HG02759 (cell line): ENCODE measurements around the gene TRANK1.
A peak's percentile ranks its signal among the peaks of the same experiment; 100 is the strongest.

Source experiments
- ATAC-seq: cut with Tn5 transposase; IDR thresholded peaks from one replicate; pipeline ENCODE4 v1.9.1; 2021; ENCODE audit warnings: mild to moderate bottlenecking, moderate library complexity; ENCODE audit not compliant: unreplicated experiment

TRANK1 gene

GRCh38 chr3:36862076-36862755, 82.6 kb downstream of the TRANK1 start:
- no peak for ATAC-seq

- ATAC-seq, result no peak
Measured at GRCh38 chr3:36859494-36859893, 85.4 kb downstream of the TRANK1 start.

GRCh38 chr3:36852071-36852470, 92.8 kb downstream of the TRANK1 start:
- no peak for ATAC-seq

GRCh38 chr3:36850743-36851142, 94.1 kb downstream of the TRANK1 start:
- no peak for ATAC-seq

- ATAC-seq, result no peak
Measured at GRCh38 chr3:36846406-36846805, 98.4 kb downstream of the TRANK1 start.

GRCh38 chr3:36843065-36844051, 101.5 kb downstream of the TRANK1 start:
- peak; percentile 63 for ATAC-seq

- ATAC-seq, result no peak
Measured at GRCh38 chr3:36842275-36842674, 102.6 kb downstream of the TRANK1 start.

GRCh38 chr3:36840453-36840921, 104.4 kb downstream of the TRANK1 start:
- ATAC-seq, result no peak

- no peak for ATAC-seq
Measured at GRCh38 chr3:36837089-36837488, 107.8 kb downstream of the TRANK1 start.

- ATAC-seq, result no peak
Measured at GRCh38 chr3:36833160-36833814, 111.6 kb downstream of the TRANK1 start.

- ATAC-seq, result no peak
Measured at GRCh38 chr3:36832406-36832805, 112.4 kb downstream of the TRANK1 start.

GRCh38 chr3:36827133-36827532, 117.7 kb downstream of the TRANK1 start:
- ATAC-seq, result no peak

- no peak for ATAC-seq
Measured at GRCh38 chr3:36826240-36826639, 118.6 kb downstream of the TRANK1 start.

GRCh38 chr3:36824443-36824842, 120.4 kb downstream of the TRANK1 start:
- no peak for ATAC-seq

GRCh38 chr3:36823806-36824205, 121.0 kb downstream of the TRANK1 start:
- no peak for ATAC-seq

GRCh38 chr3:36820083-36820482, 124.8 kb downstream of the TRANK1 start:
- ATAC-seq, result no peak

- no peak for ATAC-seq
Measured at GRCh38 chr3:36817806-36818533, 126.9 kb downstream of the TRANK1 start.

- no peak for ATAC-seq
Measured at GRCh38 chr3:36815375-36815774, 129.5 kb downstream of the TRANK1 start.

- no peak for ATAC-seq
Measured at GRCh38 chr3:36814776-36815175, 130.1 kb downstream of the TRANK1 start.

- no peak for ATAC-seq
Measured at GRCh38 chr3:36814066-36814717, 130.7 kb downstream of the TRANK1 start.
